H9 (cell line): ENCODE results near the gene CHPT1. TPM values are rescaled to one million over a fixed set of nuclear protein-coding genes. Genes with fewer than 3 reads are reported as not detected.

Experiments used
- DNase-seq: peaks from one replicate; pipeline ENCODE4 v3.0.0-alpha.2; 2017
- H2AFZ ChIP-seq: one replicate; pipeline ENCODE4 v1.6.1; 2013; ENCODE audit warnings: mild to moderate bottlenecking, low read length, control low read depth, moderate library complexity
- H2AK5ac ChIP-seq: 2 replicates; pipeline ENCODE4 v1.6.1; 2013; ENCODE audit warnings: low read length, control low read depth, mixed read lengths; ENCODE audit not compliant: insufficient read length
- H2BK120ac ChIP-seq: one replicate; pipeline ENCODE4 v1.6.1; 2013; ENCODE audit warnings: low read depth, mild to moderate bottlenecking, low read length, control low read depth, inconsistent platforms; ENCODE audit not compliant: poor library complexity, severe bottlenecking
- H2BK12ac ChIP-seq: 2 replicates; pipeline ENCODE4 v1.6.1; 2013; ENCODE audit warnings: low read length, control low read depth, mixed read lengths, low read depth; ENCODE audit not compliant: insufficient read length
- H2BK15ac ChIP-seq: 2 replicates; pipeline ENCODE4 v1.6.1; 2013; ENCODE audit warnings: low read depth, low read length, control low read depth
- H2BK20ac ChIP-seq: one replicate; pipeline ENCODE4 v1.6.1; 2013; ENCODE audit warnings: low read depth, mild to moderate bottlenecking, low read length, control low read depth, inconsistent platforms; ENCODE audit not compliant: poor library complexity, severe bottlenecking
- H2BK5ac ChIP-seq: 2 replicates; pipeline ENCODE4 v1.6.1; 2013; ENCODE audit warnings: low read length, control low read depth, mixed read lengths; ENCODE audit not compliant: insufficient read length
- H3K14ac ChIP-seq: 2 replicates; pipeline ENCODE4 v1.6.1; 2013; ENCODE audit warnings: low read length, control low read depth; ENCODE audit not compliant: insufficient read depth
- H3K18ac ChIP-seq: 2 replicates; pipeline ENCODE4 v1.6.1; 2013; ENCODE audit warnings: low read depth, mild to moderate bottlenecking, mixed read lengths, low read length, control low read depth; ENCODE audit not compliant: insufficient read length
- H3K23ac ChIP-seq: 2 replicates; pipeline ENCODE4 v1.6.1; 2013; ENCODE audit warnings: low read length, control low read depth, mixed read lengths, low read depth; ENCODE audit not compliant: insufficient read length
- H3K23me2 ChIP-seq: 2 replicates; pipeline ENCODE4 v1.6.1; 2013; ENCODE audit warnings: low read depth, mild to moderate bottlenecking, mixed read lengths, low read length, control low read depth; ENCODE audit not compliant: insufficient read length, poor library complexity, severe bottlenecking
- H3K27ac ChIP-seq: 2 replicates; pipeline ENCODE4 v1.5.1; 2013; ENCODE audit warnings: low read length, control low read depth, mixed read lengths, low read depth; ENCODE audit not compliant: insufficient read length
- H3K27me3 ChIP-seq: 2 replicates; pipeline ENCODE4 v1.6.1; 2013; ENCODE audit warnings: low read length, control low read depth, inconsistent platforms; ENCODE audit not compliant: insufficient read depth
- H3K4ac ChIP-seq: 2 replicates; pipeline ENCODE4 v1.6.1; 2013; ENCODE audit warnings: low read depth, mild to moderate bottlenecking, control low read depth, inconsistent platforms, low read length, moderate library complexity
- H3K4me1 ChIP-seq: 2 replicates; pipeline ENCODE4 v1.6.1; 2013; ENCODE audit warnings: low read length, control low read depth, inconsistent platforms; ENCODE audit not compliant: insufficient read depth
- H3K4me2 ChIP-seq: 2 replicates; pipeline ENCODE4 v1.6.1; 2013; ENCODE audit warnings: low read length, control low read depth, mixed read lengths; ENCODE audit not compliant: insufficient read length, insufficient read depth
- H3K56ac ChIP-seq: 2 replicates; pipeline ENCODE4 v1.6.1; 2013; ENCODE audit warnings: low read depth, mild to moderate bottlenecking, mixed read lengths, low read length, control low read depth; ENCODE audit not compliant: insufficient read length
- H3K79me1 ChIP-seq: 2 replicates; pipeline ENCODE4 v1.6.1; 2013; ENCODE audit warnings: low read depth, mild to moderate bottlenecking, moderate library complexity, low read length, control low read depth, inconsistent platforms; ENCODE audit not compliant: insufficient read depth, poor library complexity, severe bottlenecking
- H3K79me2 ChIP-seq: 2 replicates; pipeline ENCODE4 v1.6.1; 2013; ENCODE audit warnings: low read length, control low read depth, inconsistent platforms; ENCODE audit not compliant: insufficient read depth
- H3K9ac ChIP-seq: 2 replicates; pipeline ENCODE4 v1.6.1; 2013; ENCODE audit warnings: low read length, control low read depth, mixed read lengths; ENCODE audit not compliant: insufficient read length; ENCODE audit errors: extremely low read depth
- H3K9me3 ChIP-seq: one replicate; pipeline ENCODE4 v1.6.1; 2013; ENCODE audit warnings: low read depth, low read length, inconsistent platforms; ENCODE audit not compliant: control insufficient read depth
- H3T11ph ChIP-seq: one replicate; pipeline ENCODE4 v1.6.1; 2013; ENCODE audit warnings: mild to moderate bottlenecking, low read length, control low read depth, inconsistent platforms
- H4K20me1 ChIP-seq: one replicate; pipeline ENCODE4 v1.6.1; 2013; ENCODE audit not compliant: control insufficient read depth, insufficient read length, insufficient read depth
- H4K5ac ChIP-seq: 2 replicates; pipeline ENCODE4 v1.6.1; 2013; ENCODE audit warnings: low read depth, mild to moderate bottlenecking, mixed read lengths, low read length, control low read depth; ENCODE audit not compliant: insufficient read length
- H4K8ac ChIP-seq: replicated peaks from 2 replicates; pipeline ENCODE4 v1.6.1; 2013; ENCODE audit warnings: low read length, control low read depth, mixed read lengths, low read depth; ENCODE audit not compliant: insufficient read length
- H4K91ac ChIP-seq: 2 replicates; pipeline ENCODE4 v1.6.1; 2013; ENCODE audit warnings: low read depth, mild to moderate bottlenecking, moderate library complexity, mixed read lengths, low read length, control low read depth; ENCODE audit not compliant: insufficient read length
- H3K27ac Mint-ChIP-seq, 3 experiments: 2 replicates in 2 of 3; 3 replicates in 1 of 3; pipeline ENCODE4 v1.8.0; 2020 to 2021; ENCODE audit warnings: mixed read lengths in 3 of 3, mild to moderate bottlenecking in 1 of 3, moderate library complexity in 1 of 3
- H3K27me3 Mint-ChIP-seq: 2 replicates; pipeline ENCODE4 v1.8.0; 2021; ENCODE audit warnings: low read depth, mild to moderate bottlenecking, moderate library complexity, mixed read lengths
- H3K36me3 Mint-ChIP-seq, 3 experiments: 2 replicates in 2 of 3; 3 replicates in 1 of 3; pipeline ENCODE4 v1.8.0; 2020 to 2021; ENCODE audit warnings: low read depth in 3 of 3, mixed read lengths in 3 of 3; ENCODE audit not compliant: insufficient read depth in 1 of 3
- H3K4me1 Mint-ChIP-seq, 2 experiments: 2 replicates each; pipeline ENCODE4 v1.8.0; 2020; ENCODE audit warnings: mixed read lengths in 2 of 2
- H3K4me3 Mint-ChIP-seq, 2 experiments: 2 replicates in 1 of 2; 3 replicates in 1 of 2; pipeline ENCODE4 v1.8.0; 2020 to 2021; ENCODE audit warnings: mild to moderate bottlenecking in 2 of 2, mixed read lengths in 2 of 2, moderate library complexity in 1 of 2
- H3K9me3 Mint-ChIP-seq, 2 experiments: 2 replicates in 1 of 2; 3 replicates in 1 of 2; pipeline ENCODE4 v1.8.0; 2020; ENCODE audit warnings: mild to moderate bottlenecking in 2 of 2, mixed read lengths in 2 of 2, moderate library complexity in 1 of 2
- CTCF ChIP-seq: fragments of 200-600 bp; sonication (generic); conservative IDR thresholded peaks from 3 replicates; pipeline ENCODE4 v1.8.0; 2021; ENCODE audit warnings: antibody characterized with exemption, mild to moderate bottlenecking
- WGBS: extraction: QIAGEN DNeasy Blood & Tissue Kit; methylation state at CpG from one replicate; pipeline ENCODE4 v1.1.7; 2013; ENCODE audit warnings: missing lambda C conversion rate, low lambda C conversion rate, mixed read lengths; ENCODE audit not compliant: insufficient read length; ENCODE audit errors: extremely low coverage; 5-methylcytosine and 5-hydroxymethylcytosine counted together
- total RNA-seq: library from RNA; stranded (reverse); gene quantifications from 2 replicates; pipeline ENCODE4 v1.2.1, GENCODE V29; 2021

CHPT1 gene
- total RNA-seq, 1 experiment from 2014 or later: 17.1 TPM

GRCh38 chr12:101703487-101703886 lies 6.0 kb downstream of the CHPT1 start:
- Histone ChIP-seq H3K56ac (no peak overlapping the region), H4K8ac (no peak overlapping the region), H2AFZ (no peak overlapping the region), H3K79me2 (no peaks in the 10 kb centered on the region), H2BK12ac (no peak overlapping the region), H3K23ac (no peak overlapping the region), H3K23me2 (no peaks in the 10 kb centered on the region), H3K4me2 (no peak overlapping the region), H4K5ac (no peak overlapping the region), H3K27me3 (no peaks in the 10 kb centered on the region), H3T11ph (no peak overlapping the region), H3K4ac (no peak overlapping the region), H4K20me1 (no peaks in the 10 kb centered on the region), H3K79me1 (no peaks in the 10 kb centered on the region), H3K9ac (no peak overlapping the region), H3K27ac (no peak overlapping the region), H2AK5ac (no peak overlapping the region), H2BK15ac (no peak overlapping the region), H4K91ac (no peak overlapping the region), H2BK20ac (no peak overlapping the region), H3K4me1 (no peaks in the 10 kb centered on the region), H3K18ac (no peak overlapping the region), H3K14ac (no peak overlapping the region), H3K9me3 (no peaks in the 10 kb centered on the region), H2BK120ac (no peak overlapping the region), H2BK5ac (no peak overlapping the region)
- Mint-ChIP-seq H3K27me3 (no peaks in the 10 kb centered on the region), H3K36me3 (peaks cover 0 to under 1% (median 0%) of the 10 kb centered on the region in 3 experiments; a peak in 2 of 7 replicates), H3K27ac (no peak overlapping the region), H3K4me3 (no peak overlapping the region), H3K4me1 (peaks cover 17 to 26% of the 10 kb centered on the region in 2 experiments), H3K9me3 (no peaks in the 10 kb centered on the region)
- DNase-seq: no peak
- TF ChIP-seq CTCF: no peak
- WGBS: no CpG with 5 or more reads among the region's 3 CpGs
